Esophagus squamous epithelium (tissue), 4 donors: ENCODE data around the gene RASSF7.

Experiments
- CTCF ChIP-seq, 6 experiments: fragments of 450-650 bp in 4 of 6; fragments of 200-600 bp in 2 of 6; sonication (generic) in 2 of 6; IDR thresholded peaks; one replicate each; pipeline ENCODE4 v1.5.1; 2016 to 2019; ENCODE audit warnings: antibody characterized with exemption in 6 of 6, mild to moderate bottlenecking in 4 of 6, moderate library complexity in 4 of 6
- POLR2A ChIP-seq, 4 donors: fragments of 450-650 bp; IDR thresholded peaks; one replicate each; pipeline ENCODE4 v1.6.1; 2017; ENCODE audit warnings: antibody characterized with exemption in 4 of 4, mild to moderate bottlenecking in 4 of 4, moderate library complexity in 3 of 4

GRCh38 chr11:551596-551995 is 9.2 kb upstream of the RASSF7 start:
- TF ChIP-seq CTCF (IDR thresholded peaks at IDR 0.05) (no peak), POLR2A (IDR thresholded peaks at IDR 0.05) (no peak)
